SK-N-SH treated with all-trans-retinoic acid at 6 μM for 48 hours (cell line): ENCODE measurements around the gene B4GALNT4.

Experiments
- CREB5 ChIP-seq: fragments of 250-450 bp; sonication (Bioruptor Pico); IDR thresholded peaks from 2 replicates; pipeline ENCODE4 v1.5.1; 2020; ENCODE audit warnings: low read depth, mild to moderate bottlenecking, moderate library complexity
- CSDC2 ChIP-seq: fragments of 250-450 bp; sonication (Bioruptor Pico); IDR thresholded peaks from 2 replicates; pipeline ENCODE4 v1.5.0; 2020; ENCODE audit warnings: mild to moderate bottlenecking, moderate library complexity
- GLIS3 ChIP-seq: fragments of 250-450 bp; sonication (Bioruptor Pico); IDR thresholded peaks from 2 replicates; pipeline ENCODE4 v1.5.0; 2020; ENCODE audit warnings: mild to moderate bottlenecking, moderate library complexity
- PATZ1 ChIP-seq: fragments of 250-450 bp; sonication (Bioruptor Pico); IDR thresholded peaks from 2 replicates; pipeline ENCODE4 v1.8.0; 2020; ENCODE audit warnings: mild to moderate bottlenecking, moderate library complexity, borderline replicate concordance
- RARB ChIP-seq: fragments of 250-450 bp; sonication (Bioruptor Pico); IDR thresholded peaks from 2 replicates; pipeline ENCODE4 v1.8.0; 2021; ENCODE audit warnings: mild to moderate bottlenecking, moderate library complexity
- ZC3H10 ChIP-seq: fragments of 250-450 bp; sonication (Bioruptor Pico); IDR thresholded peaks from 2 replicates; pipeline ENCODE4 v1.5.1; 2021; ENCODE audit warnings: mild to moderate bottlenecking, moderate library complexity
- ZFP3 ChIP-seq: fragments of 250-450 bp; sonication (Bioruptor Pico); IDR thresholded peaks from 2 replicates; pipeline ENCODE4 v1.5.0; 2020; ENCODE audit warnings: mild to moderate bottlenecking, moderate library complexity
- ZNF70 ChIP-seq: fragments of 450-650 bp; formaldehyde crosslinking; IDR thresholded peaks from 2 replicates; pipeline ENCODE4 v1.5.0; 2020; ENCODE audit warnings: mild to moderate bottlenecking, moderate library complexity

- no peak for TF ChIP-seq ZFP3 (CRISPR knock-in tag)
- no peak for TF ChIP-seq CREB5
- TF ChIP-seq PATZ1 (CRISPR knock-in tag), result no peak
- TF ChIP-seq GLIS3 (CRISPR knock-in tag), result no peak
- no peak for TF ChIP-seq CSDC2 (CRISPR knock-in tag)
- TF ChIP-seq ZNF70, result no peak
- no peak for TF ChIP-seq RARB (CRISPR knock-in tag)
- no peak for TF ChIP-seq ZC3H10
These were observed 46.3 kb downstream of the B4GALNT4 start for GRCh38 chr11:415640-416041.
